T-cell (primary cell): ENCODE measurements around the gene RNASEL. TPM values are rescaled to one million over a fixed set of nuclear protein-coding genes. Genes with fewer than 3 reads are reported as not detected.

ENCODE experiments used
- ATAC-seq, 4 experiments: fragments of 200-7000 bp in 3 of 4; fragments of 150-1000 bp in 1 of 4; cut with Tn5 transposase; replicated peaks in 1 of 4; 1 replicate in 3 of 4; 2 replicates in 1 of 4; pipeline ENCODE4 v1.10.0; 2021; ENCODE audit warnings: moderate library complexity in 3 of 4, mild to moderate bottlenecking in 2 of 4, moderate number of reproducible peaks in 1 of 4
- CTCF ChIA-PET, 2 donors: fragments of 300-600 bp; sonication (Branson Sonifier 250); formaldehyde crosslinking; loops; one replicate each; lab custom pipeline; 2022; ENCODE audit warnings: antibody characterized with exemption in 2 of 2; lab: Charles Lee
- POLR2A ChIA-PET, 2 donors: fragments of 300-600 bp; sonication (Branson Sonifier 250); formaldehyde crosslinking; loops; one replicate each; lab custom pipeline; 2022; ENCODE audit warnings: antibody characterized with exemption in 2 of 2; lab: Charles Lee
- DNase-seq, 35 experiments: peaks; one replicate each; pipeline versions ENCODE4 v3.0.0 to v3.0.0-alpha.2; 2013 to 2023
- H3K27ac ChIP-seq: one replicate; pipeline ENCODE4 v1.5.1; 2013; ENCODE audit warnings: low read length
- H3K27me3 ChIP-seq, 2 experiments: replicated peaks in 1 of 2; 1 replicate in 1 of 2; 2 replicates in 1 of 2; pipeline versions ENCODE4 v1.6.1 to v1.7.0; 2013; ENCODE audit warnings: low read length in 1 of 2, mixed read lengths in 1 of 2; ENCODE audit not compliant: control insufficient read depth in 2 of 2, insufficient read depth in 2 of 2; ENCODE audit errors: extremely low read depth in 1 of 2
- H3K36me3 ChIP-seq, 2 donors: 1 replicate in 1 of 2; 2 replicates in 1 of 2; pipeline versions ENCODE4 v1.6.1 to v1.7.0; 2013; ENCODE audit warnings: low read length in 1 of 2; ENCODE audit not compliant: control insufficient read depth in 2 of 2, insufficient read depth in 1 of 2; ENCODE audit errors: extremely low read depth in 1 of 2
- H3K4me1 ChIP-seq, 2 experiments: 1 replicate in 1 of 2; 2 replicates in 1 of 2; pipeline versions ENCODE4 v1.6.1 to v1.7.0; 2013; ENCODE audit warnings: low read length in 2 of 2, mixed read lengths in 1 of 2; ENCODE audit not compliant: insufficient read depth in 2 of 2, control insufficient read depth in 1 of 2; ENCODE audit errors: extremely low read depth in 1 of 2
- H3K4me3 ChIP-seq, 2 donors: 1 replicate in 1 of 2; 2 replicates in 1 of 2; pipeline versions ENCODE4 v1.5.1 to v1.7.0; 2013; ENCODE audit warnings: mild to moderate bottlenecking in 2 of 2, low read length in 1 of 2, moderate library complexity in 1 of 2; ENCODE audit not compliant: control insufficient read depth in 1 of 2; ENCODE audit errors: extremely low read depth in 1 of 2
- H3K9me3 ChIP-seq: 2 replicates; pipeline ENCODE4 v1.7.0; 2013
- H3K27ac Mint-ChIP-seq, 2 donors: one replicate each; pipeline ENCODE4 v1.8.0; 2020 to 2021; ENCODE audit warnings: mild to moderate bottlenecking in 2 of 2, mixed read lengths in 2 of 2
- H3K27me3 Mint-ChIP-seq, 2 donors: one replicate each; pipeline ENCODE4 v1.8.0; 2021 to 2022; ENCODE audit warnings: mixed read lengths in 2 of 2
- H3K36me3 Mint-ChIP-seq: one replicate; pipeline ENCODE4 v1.8.0; 2021; ENCODE audit warnings: mixed read lengths
- H3K4me1 Mint-ChIP-seq, 3 donors: one replicate each; pipeline ENCODE4 v1.8.0; 2020 to 2022; ENCODE audit warnings: mixed read lengths in 3 of 3, mild to moderate bottlenecking in 1 of 3
- H3K4me3 Mint-ChIP-seq, 3 donors: one replicate each; pipeline ENCODE4 v1.8.0; 2020 to 2022; ENCODE audit warnings: mild to moderate bottlenecking in 3 of 3, mixed read lengths in 3 of 3, moderate library complexity in 3 of 3
- H3K9me3 Mint-ChIP-seq, 3 donors: one replicate each; pipeline ENCODE4 v1.8.0; 2020 to 2022; ENCODE audit warnings: mixed read lengths in 3 of 3
- WGBS: methylation state at CpG from one replicate; pipeline ENCODE4 v1.1.5; 2013; ENCODE audit warnings: missing lambda C conversion rate; ENCODE audit not compliant: insufficient coverage; 5-methylcytosine and 5-hydroxymethylcytosine counted together
- total RNA-seq, 35 experiments: library from RNA in 6 of 35; stranded (reverse) in 6 of 35; fragments of 120-200 nt in 1 of 35; gene quantifications; one replicate each; pipeline versions ENCODE4 v1.2.1 to v1.2.4 and lab custom pipeline; 2013 to 2026

RNASEL gene
- total RNA-seq, 5 donors from 2014 or later (not counting 1 experiment from before 2014, with no cell fraction given): 10.5 to 20.8 (median 18.7) TPM

DNA sequence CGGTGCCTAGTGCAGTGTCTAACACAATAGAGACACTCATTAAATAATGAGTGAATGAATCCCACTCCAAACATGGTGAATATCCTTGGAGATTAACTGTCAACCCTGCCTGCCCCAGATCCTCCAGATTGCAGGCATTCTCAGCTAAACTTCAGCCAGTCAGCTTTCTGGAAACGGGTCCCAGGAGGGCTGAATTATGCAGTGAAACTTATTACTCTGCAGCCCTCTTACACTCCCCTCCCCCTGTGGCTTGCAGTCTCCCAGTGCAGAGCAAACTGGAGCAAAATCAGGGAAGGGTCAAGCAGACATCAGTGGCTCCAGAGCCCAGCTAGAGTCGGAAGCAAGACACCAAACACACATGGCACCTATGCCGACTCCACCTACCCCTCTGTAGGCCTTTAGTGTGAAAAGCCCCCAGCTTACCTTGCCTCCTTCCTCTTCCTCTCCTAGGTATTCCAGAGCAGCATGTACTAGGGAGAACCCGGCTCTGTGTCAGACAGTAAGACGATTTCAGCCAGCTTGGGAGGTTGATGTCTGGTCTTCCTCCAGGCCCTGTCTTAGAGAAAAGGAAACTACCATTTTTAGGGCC is 21.6 kb upstream of the RNASEL start:
- H3K27me3 Mint-ChIP-seq: peaks cover 33% of the 10 kb centered on the region in 2 donors
- H3K9me3 Mint-ChIP-seq: no peaks in the 10 kb centered on the region
- Histone ChIP-seq H3K4me3 (no peak overlapping the region), H3K27me3 (peaks cover 12 to 49% of the 10 kb centered on the region in 2 experiments), H3K27ac (no peak overlapping the region), H3K36me3 (no peaks in the 10 kb centered on the region), H3K4me1 (peaks cover 8 to 19% of the 10 kb centered on the region in 2 experiments), H3K9me3 (no peaks in the 10 kb centered on the region)
- DNase-seq: no peak
- ChIA-PET CTCF (no interaction called here), POLR2A (interaction anchor here in 1 of 2 donors (0.6 kb wide), 1 partner anchor 10 kb away, joined by 3 read pairs; no protein-coding TSS in a partner anchor)
- peaks cover 17 to 21% (median 20%) of the 10 kb centered on the region in 3 donors for H3K4me1 Mint-ChIP-seq
- H3K36me3 Mint-ChIP-seq: no peaks in the 10 kb centered on the region
- no peak overlapping the region for H3K4me3 Mint-ChIP-seq
- WGBS: 90% methylated on average over 3 of the region's 6 CpGs
- ATAC-seq: no peak
- no peak overlapping the region for H3K27ac Mint-ChIP-seq

DNA sequence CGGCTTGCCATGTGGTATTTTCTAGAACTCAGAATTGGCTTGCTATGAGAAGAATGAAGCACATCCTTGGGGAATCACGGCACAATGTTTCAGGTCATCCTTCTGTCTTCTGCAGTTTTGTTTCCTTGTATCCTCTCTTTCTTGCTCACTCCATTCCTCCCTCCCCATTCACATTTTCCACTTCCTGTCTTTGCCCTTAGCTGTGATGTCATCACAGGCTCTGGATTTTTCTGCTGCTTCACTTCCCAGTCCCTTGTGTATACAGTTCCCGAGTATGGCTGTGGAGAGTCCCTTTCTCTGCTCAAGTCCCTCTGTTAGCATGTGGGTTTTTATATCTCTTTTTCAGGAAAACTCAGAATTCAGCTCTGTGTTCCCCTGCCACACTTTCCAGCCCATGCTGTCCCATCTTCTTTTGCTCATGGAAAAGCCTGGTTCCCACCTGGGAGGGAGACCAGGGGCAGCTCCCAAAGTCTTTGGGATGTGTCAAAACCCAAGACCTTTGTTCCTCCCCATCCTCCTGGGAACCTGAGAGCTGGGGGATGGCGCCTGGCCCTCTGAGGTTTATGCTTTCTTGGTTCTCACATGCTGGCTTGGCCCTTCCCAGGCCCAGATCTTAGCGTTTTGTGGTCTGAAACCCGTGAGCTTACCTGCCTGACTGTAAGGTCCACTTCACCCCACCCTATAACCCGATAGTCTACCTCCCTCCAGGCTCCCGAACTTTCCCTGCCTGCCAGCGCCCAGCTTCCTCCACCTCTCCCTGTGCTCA is 20.0 kb upstream of the RNASEL start:
- H3K27ac Mint-ChIP-seq: peak overlapping the region in 1 of 2 donors; percentile 3
- WGBS: 91% methylated on average over 7 of the region's 9 CpGs
- H3K27me3 Mint-ChIP-seq: peaks cover 29 to 32% of the 10 kb centered on the region in 2 donors
- Histone ChIP-seq H3K9me3 (no peaks in the 10 kb centered on the region), H3K27ac (no peak overlapping the region), H3K4me3 (no peak overlapping the region), H3K27me3 (peaks cover 10 to 38% of the 10 kb centered on the region in 2 experiments), H3K36me3 (no peaks in the 10 kb centered on the region), H3K4me1 (peaks cover 2 to 9% of the 10 kb centered on the region in 2 experiments)
- ChIA-PET POLR2A (no interaction called here), CTCF (interaction anchor here (1.0 to 1.3 kb wide), 2 partner anchors 13 to 176 kb away, joined by 4 to 8 read pairs; no protein-coding TSS in a partner anchor)
- no peak for DNase-seq
- H3K9me3 Mint-ChIP-seq: no peaks in the 10 kb centered on the region
- peaks cover 5 to 15% (median 12%) of the 10 kb centered on the region in 3 donors for H3K4me1 Mint-ChIP-seq
- no peak for ATAC-seq
- no peak overlapping the region for H3K4me3 Mint-ChIP-seq
- no peaks in the 10 kb centered on the region for H3K36me3 Mint-ChIP-seq

DNA sequence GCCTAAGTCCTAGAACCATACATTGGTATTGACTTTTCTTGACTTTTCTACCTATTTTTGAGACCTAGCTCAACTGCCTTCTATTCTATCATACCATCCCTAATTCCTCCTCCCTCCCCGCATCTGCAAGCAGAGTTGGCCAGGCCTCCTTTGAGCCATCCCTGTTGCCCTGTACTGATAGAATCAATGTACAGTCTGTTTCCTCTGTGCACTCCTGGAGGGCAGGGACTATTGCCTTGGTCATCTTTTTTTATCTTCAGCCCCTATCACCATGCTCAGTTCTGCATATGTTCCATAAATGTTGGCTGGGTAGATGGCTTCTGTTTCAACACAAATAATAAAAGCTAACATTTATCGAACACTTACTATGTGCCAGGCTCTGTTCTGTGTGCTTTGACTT is 19.2 kb upstream of the RNASEL start:
- Histone ChIP-seq H3K36me3 (no peaks in the 10 kb centered on the region), H3K4me1 (peaks cover 10 to 15% of the 10 kb centered on the region in 2 experiments), H3K27me3 (peaks cover 2 to 35% of the 10 kb centered on the region in 2 experiments), H3K27ac (no peak overlapping the region), H3K9me3 (no peaks in the 10 kb centered on the region), H3K4me3 (no peak overlapping the region)
- WGBS: 100% methylated on average over 1 of the region's 2 CpGs
- H3K27ac Mint-ChIP-seq: no peak overlapping the region
- ATAC-seq (no peak), DNase-seq (no peak)
- peaks cover 21 to 24% of the 10 kb centered on the region in 2 donors for H3K27me3 Mint-ChIP-seq
- ChIA-PET CTCF (interaction anchor here in 1 of 2 donors (1.3 to 1.5 kb wide), 2 partner anchors 11 to 13 kb away, joined by 3 to 4 read pairs; no protein-coding TSS in a partner anchor), POLR2A (no interaction called here)
- no peaks in the 10 kb centered on the region for H3K36me3 Mint-ChIP-seq
- H3K9me3 Mint-ChIP-seq: no peaks in the 10 kb centered on the region
- H3K4me3 Mint-ChIP-seq: no peak overlapping the region
- H3K4me1 Mint-ChIP-seq: peaks cover 0 to 10% (median 6%) of the 10 kb centered on the region in 3 donors

DNA sequence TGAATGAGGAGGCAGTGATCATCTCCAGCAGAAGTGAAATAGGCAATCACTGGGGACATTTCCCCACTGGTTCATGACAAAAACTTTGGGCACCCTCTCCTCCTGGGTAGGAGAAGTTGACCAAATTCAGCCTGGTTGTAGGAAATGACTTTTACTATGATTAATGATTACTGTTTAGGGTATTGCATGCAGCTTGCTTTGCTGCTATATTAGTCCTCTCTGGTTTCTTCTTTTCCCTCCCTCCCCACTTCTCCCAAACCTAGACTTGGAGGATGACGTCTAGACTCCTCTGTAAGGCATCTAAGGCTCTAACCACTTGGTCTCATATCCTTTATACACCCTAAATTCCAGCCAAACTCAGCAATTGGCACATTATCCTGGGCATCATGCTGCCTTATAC is 18.5 kb upstream of the RNASEL start:
- Histone ChIP-seq H3K27ac (no peak overlapping the region), H3K27me3 (peaks cover 0 to 31% of the 10 kb centered on the region in 2 experiments), H3K4me1 (peaks cover 10 to 20% of the 10 kb centered on the region in 2 experiments), H3K9me3 (no peaks in the 10 kb centered on the region), H3K4me3 (no peak overlapping the region), H3K36me3 (no peaks in the 10 kb centered on the region)
- Mint-ChIP-seq H3K9me3 (no peaks in the 10 kb centered on the region), H3K4me1 (peaks cover 0 to 10% (median 6%) of the 10 kb centered on the region in 3 donors), H3K27ac (no peak overlapping the region), H3K36me3 (no peaks in the 10 kb centered on the region), H3K4me3 (no peak overlapping the region), H3K27me3 (peaks cover 15 to 18% of the 10 kb centered on the region in 2 donors)
- ATAC-seq (no peak), DNase-seq (no peak)
- 67% methylated on average over 1 of the region's 1 CpG for WGBS
- ChIA-PET CTCF (interaction anchor here in 1 of 2 donors (1.2 to 1.7 kb wide), 6 partner anchors 8 to 179 kb away, joined by 3 to 7 read pairs (median 3); no protein-coding TSS in a partner anchor), POLR2A (interaction anchor here (0.6 kb wide), 2 partner anchors 9 to 149 kb away, joined by 4 to 7 read pairs; no protein-coding TSS in a partner anchor)

DNA sequence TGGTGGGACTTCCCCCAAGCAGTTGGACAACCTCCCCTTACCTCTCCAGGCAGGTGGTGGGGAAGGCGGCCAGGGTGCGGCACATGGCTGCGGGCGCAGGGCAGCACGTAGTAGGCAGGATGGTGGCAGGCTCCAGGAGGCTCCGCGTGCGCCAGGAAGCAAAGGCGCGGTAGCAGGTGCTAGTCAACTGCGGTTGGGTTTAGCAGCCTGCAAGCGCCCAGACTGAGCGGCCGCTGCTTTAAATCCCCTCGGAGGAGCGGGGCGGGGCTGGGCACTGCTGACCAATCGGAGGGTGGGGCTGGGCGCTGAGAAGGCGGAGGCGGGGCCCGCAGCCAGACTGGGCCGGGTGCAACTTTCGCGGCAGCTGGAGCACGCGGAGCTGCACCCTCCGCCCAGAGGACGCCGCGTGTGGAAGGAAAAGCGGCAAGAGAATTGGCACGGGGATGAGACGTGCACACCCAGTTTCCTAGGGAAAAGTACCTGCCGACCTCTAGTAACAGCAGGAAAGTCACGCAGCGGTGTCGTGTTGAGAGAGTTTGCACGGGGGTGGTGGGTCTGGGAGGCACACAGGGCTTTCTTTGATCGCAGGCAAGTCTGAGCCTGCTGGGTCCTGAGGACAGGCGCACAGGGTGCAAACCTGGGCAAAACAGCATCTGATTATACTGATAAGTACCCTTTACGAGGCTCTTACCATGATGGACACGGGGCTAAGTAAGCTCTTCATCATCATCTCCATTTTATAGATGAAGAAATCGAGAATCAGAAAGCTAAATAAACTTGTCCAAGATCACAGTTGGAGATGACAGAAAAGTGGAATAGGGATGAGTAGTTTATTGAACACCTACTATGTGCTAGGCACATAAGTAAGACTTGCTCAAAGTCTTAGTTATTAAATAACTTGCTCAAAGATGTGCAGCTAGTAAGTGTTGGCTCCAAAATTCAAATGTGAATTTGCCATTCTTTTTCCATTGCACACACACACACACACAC is 15.4 kb upstream of the RNASEL start, which contains the start of gene RGS16:
TSS of gene RGS16 (minus strand) at position 215 of the 990 bp plus-strand sequence. CDS start at position 85, 130 bp downstream.
- Mint-ChIP-seq H3K27me3 (peaks cover 4 to 10% of the 10 kb centered on the region in 2 donors), H3K36me3 (peaks cover 4% of the 10 kb centered on the region), H3K4me3 (peak within 1 kb of the TSS; percentile 71 to 82 (median 81)), H3K27ac (peak within 1 kb of the TSS; percentile 23 to 80), H3K4me1 (peaks cover 0 to 10% (median 6%) of the 10 kb centered on the region in 3 donors), H3K9me3 (no peaks in the 10 kb centered on the region)
- Histone ChIP-seq H3K4me1 (peaks cover 12 to 25% of the 10 kb centered on the region in 2 experiments), H3K27ac (peak within 1 kb of the TSS; percentile 31), H3K4me3 (peak within 1 kb of the TSS; percentile 33 to 55), H3K9me3 (no peaks in the 10 kb centered on the region), H3K36me3 (peaks cover 0 to 2% of the 10 kb centered on the region in 2 donors), H3K27me3 (peaks cover 0 to 12% of the 10 kb centered on the region in 2 experiments)
- WGBS: 2% methylated on average over 38 of the region's 44 CpGs
- ATAC-seq (peak; percentile 88 to 96 (median 94)), DNase-seq (peak; percentile 59 to 92 (median 75))
- POLR2A ChIA-PET: interaction anchor here (0.6 to 1.0 kb wide), 4 partner anchors 10 to 181 kb away, joined by 4 to 8 read pairs (median 6); partner anchors contain the start of gene RNASEL (in 1 of the 2)
- CTCF ChIA-PET: interaction anchor here (0.9 to 11.7 kb wide), 15 partner anchors 9 to 185 kb away, joined by 3 to 257 read pairs (median 4); partner anchors contain the start of genes NPL (in 1 of the 2) and RNASEL (in 1 of the 2)
